ENCODE results near the gene ZBTB43. TPM values are rescaled to one million over a fixed set of nuclear protein-coding genes. Genes with fewer than 3 reads are reported as not detected.

The ZBTB43 gene
- total RNA-seq, 1 experiment from 2014 or later: 15.4 TPM

DNA sequence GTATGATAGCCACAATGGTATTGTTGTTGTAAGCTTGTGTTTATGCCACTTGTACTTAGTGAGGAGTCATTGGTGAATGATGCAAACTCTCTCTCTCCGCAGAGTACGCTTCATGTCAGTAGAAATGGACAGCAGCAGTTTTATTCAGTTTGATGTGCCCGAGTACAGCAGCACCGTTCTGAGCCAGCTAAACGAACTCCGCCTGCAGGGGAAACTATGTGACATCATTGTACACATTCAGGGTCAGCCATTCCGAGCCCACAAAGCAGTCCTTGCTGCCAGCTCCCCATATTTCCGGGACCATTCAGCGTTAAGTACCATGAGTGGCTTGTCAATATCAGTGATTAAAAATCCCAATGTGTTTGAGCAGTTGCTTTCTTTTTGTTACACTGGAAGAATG lies 74.4 kb downstream of the ZBTB43 start (continued):
- TF ChIP-seq FOSL1 (IDR thresholded peaks at IDR 0.05; ENCODE audit: low read depth) (no peak), SRF (IDR thresholded peaks at IDR 0.05; ENCODE audit: low read depth) (no peak)
- TF ChIP-seq, protein P1, sequence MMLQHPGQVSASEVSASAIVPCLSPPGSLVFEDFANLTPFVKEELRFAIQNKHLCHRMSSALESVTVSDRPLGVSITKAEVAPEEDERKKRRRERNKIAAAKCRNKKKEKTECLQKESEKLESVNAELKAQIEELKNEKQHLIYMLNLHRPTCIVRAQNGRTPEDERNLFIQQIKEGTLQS (IDR thresholded peaks at IDR 0.05): no peak

DNA sequence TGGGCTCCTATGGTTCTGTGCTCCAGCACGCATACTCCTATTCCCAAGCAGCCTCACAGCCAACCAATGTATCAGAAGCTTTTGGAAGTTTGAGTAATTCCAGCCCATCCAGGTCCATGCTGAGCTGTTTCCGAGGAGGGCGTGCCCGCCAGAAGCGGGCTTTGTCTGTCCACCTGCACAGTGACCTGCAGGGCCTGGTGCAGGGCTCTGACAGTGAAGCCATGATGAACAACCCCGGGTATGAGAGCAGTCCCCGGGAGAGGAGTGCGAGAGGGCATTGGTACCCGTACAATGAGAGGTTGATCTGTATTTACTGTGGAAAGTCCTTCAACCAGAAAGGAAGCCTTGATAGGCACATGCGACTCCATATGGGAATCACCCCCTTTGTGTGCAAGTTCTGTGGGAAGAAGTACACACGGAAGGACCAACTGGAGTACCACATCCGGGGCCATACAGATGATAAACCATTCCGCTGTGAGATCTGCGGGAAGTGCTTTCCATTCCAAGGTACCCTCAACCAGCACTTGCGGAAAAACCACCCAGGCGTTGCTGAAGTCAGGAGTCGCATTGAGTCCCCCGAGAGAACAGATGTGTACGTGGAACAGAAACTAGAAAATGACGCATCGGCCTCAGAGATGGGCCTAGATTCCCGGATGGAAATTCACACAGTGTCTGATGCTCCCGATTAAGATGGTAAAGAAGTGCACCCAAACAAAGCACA lies 75.5 kb downstream of the ZBTB43 start:
- no TSS peak for BruUV-seq (replicated peaks)
- ATAC-seq (no peak), DNase-seq (ENCODE audit: low read depth, low spot score) (no peak)
- ChIA-PET RAD21 (ENCODE audit: low non-redundant PET in 1 of 2, low total read pairs in 2 of 2, uncharacterized antibody in 2 of 2, unreplicated experiment in 2 of 2) (no interaction called here), POLR2A (no interaction called here), CTCF (no interaction called here)
- TF ChIP-seq SRF (IDR thresholded peaks at IDR 0.05; ENCODE audit: low read depth): no peak
- TF ChIP-seq, protein P2, sequence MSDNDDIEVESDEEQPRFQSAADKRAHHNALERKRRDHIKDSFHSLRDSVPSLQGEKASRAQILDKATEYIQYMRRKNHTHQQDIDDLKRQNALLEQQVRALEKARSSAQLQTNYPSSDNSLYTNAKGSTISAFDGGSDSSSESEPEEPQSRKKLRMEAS (IDR thresholded peaks at IDR 0.05): no peak
- no peak for TF ChIP-seq ZFX (IDR thresholded peaks at IDR 0.05)
- TF ChIP-seq ELF1 (IDR thresholded peaks at IDR 0.05; ENCODE audit: borderline replicate concordance, low read depth): no peak
- no peak for TF ChIP-seq JUND (IDR thresholded peaks at IDR 0.05)
- TF ChIP-seq EZH2phosphoT487 (IDR thresholded peaks at IDR 0.05; ENCODE audit: borderline replicate concordance): no peak
- TF ChIP-seq YY1 (IDR thresholded peaks at IDR 0.05; ENCODE audit: extremely low read depth, insufficient replicate concordance, low read depth, low read length): no peak
- no peak for TF ChIP-seq CEBPB (IDR thresholded peaks at IDR 0.05; ENCODE audit: low read depth)
- no peak for TF ChIP-seq POLR2AphosphoS5 (IDR thresholded peaks at IDR 0.05; ENCODE audit: low read depth, low read length)
- no peak for TF ChIP-seq CBX3 (IDR thresholded peaks at IDR 0.05; ENCODE audit: low read depth)
- TF ChIP-seq, protein P3, sequence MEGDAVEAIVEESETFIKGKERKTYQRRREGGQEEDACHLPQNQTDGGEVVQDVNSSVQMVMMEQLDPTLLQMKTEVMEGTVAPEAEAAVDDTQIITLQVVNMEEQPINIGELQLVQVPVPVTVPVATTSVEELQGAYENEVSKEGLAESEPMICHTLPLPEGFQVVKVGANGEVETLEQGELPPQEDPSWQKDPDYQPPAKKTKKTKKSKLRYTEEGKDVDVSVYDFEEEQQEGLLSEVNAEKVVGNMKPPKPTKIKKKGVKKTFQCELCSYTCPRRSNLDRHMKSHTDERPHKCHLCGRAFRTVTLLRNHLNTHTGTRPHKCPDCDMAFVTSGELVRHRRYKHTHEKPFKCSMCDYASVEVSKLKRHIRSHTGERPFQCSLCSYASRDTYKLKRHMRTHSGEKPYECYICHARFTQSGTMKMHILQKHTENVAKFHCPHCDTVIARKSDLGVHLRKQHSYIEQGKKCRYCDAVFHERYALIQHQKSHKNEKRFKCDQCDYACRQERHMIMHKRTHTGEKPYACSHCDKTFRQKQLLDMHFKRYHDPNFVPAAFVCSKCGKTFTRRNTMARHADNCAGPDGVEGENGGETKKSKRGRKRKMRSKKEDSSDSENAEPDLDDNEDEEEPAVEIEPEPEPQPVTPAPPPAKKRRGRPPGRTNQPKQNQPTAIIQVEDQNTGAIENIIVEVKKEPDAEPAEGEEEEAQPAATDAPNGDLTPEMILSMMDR (IDR thresholded peaks at IDR 0.05 in 2 of 3, conservative IDR thresholded peaks at IDR 0.05 in 1 of 3; ENCODE audit: borderline replicate concordance in 1 of 3, insufficient read depth in 1 of 3, low read depth in 2 of 3, low read length in 2 of 3): no peak
- TF ChIP-seq, protein P4, sequence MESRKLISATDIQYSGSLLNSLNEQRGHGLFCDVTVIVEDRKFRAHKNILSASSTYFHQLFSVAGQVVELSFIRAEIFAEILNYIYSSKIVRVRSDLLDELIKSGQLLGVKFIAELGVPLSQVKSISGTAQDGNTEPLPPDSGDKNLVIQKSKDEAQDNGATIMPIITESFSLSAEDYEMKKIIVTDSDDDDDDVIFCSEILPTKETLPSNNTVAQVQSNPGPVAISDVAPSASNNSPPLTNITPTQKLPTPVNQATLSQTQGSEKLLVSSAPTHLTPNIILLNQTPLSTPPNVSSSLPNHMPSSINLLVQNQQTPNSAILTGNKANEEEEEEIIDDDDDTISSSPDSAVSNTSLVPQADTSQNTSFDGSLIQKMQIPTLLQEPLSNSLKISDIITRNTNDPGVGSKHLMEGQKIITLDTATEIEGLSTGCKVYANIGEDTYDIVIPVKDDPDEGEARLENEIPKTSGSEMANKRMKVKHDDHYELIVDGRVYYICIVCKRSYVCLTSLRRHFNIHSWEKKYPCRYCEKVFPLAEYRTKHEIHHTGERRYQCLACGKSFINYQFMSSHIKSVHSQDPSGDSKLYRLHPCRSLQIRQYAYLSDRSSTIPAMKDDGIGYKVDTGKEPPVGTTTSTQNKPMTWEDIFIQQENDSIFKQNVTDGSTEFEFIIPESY (IDR thresholded peaks at IDR 0.05; ENCODE audit: extremely low read depth, insufficient replicate concordance, low read length): no peak
- TF ChIP-seq ZNF274 (IDR thresholded peaks at IDR 0.05; ENCODE audit: low read depth, low read length): no peak
- Histone ChIP-seq H3K4me1 (ENCODE audit: control insufficient read depth in 1 of 2, insufficient read depth in 2 of 2, low read length in 2 of 2) (no peaks in the 10 kb centered on the region), H3K9me2 (ENCODE audit: insufficient read depth) (no peaks in the 10 kb centered on the region), H3K4me3 (replicated peaks in 1 of 2; ENCODE audit: low read depth in 1 of 2, low read length in 2 of 2) (no peak overlapping the region), H3K79me2 (ENCODE audit: insufficient read depth, low read length) (peaks cover 19% of the 10 kb centered on the region), H3K9me3 (ENCODE audit: control insufficient read depth in 1 of 2, insufficient read depth in 1 of 2, low read depth in 1 of 2, low read length in 2 of 2) (no peaks in the 10 kb centered on the region), H3K27me3 (ENCODE audit: insufficient read depth, low read length) (no peaks in the 10 kb centered on the region), H3K9ac (ENCODE audit: low read length) (no peak overlapping the region), H3K4me2 (ENCODE audit: low read length) (no peak overlapping the region), H3K27ac (ENCODE audit: low read depth, low read length) (no peak overlapping the region), H4K20me1 (ENCODE audit: insufficient read depth) (no peaks in the 10 kb centered on the region), H2AFZ (ENCODE audit: low read depth, low read length, poor library complexity, severe bottlenecking) (no peak overlapping the region), H3K36me3 (ENCODE audit: control insufficient read depth in 1 of 2, insufficient read depth in 2 of 2, low read length in 2 of 2) (peaks cover 3 to 8% of the 10 kb centered on the region in 2 experiments; a peak in 2 of 4 replicates)
- intact Hi-C loops (cut with micrococcal nuclease): no loop called here

All from HCT116 (cell line).